Fibroblast of gingiva (primary cell): ENCODE measurements around the gene GKN1.
"Not testable (repeated sequence)": the region's sequence is repeated elsewhere in the genome, so short reads cannot be mapped to it uniquely, and the experiment has no call there.

Source experiments
- DNase-seq: peaks from one replicate; pipeline ENCODE4 v3.0.0-alpha.2; 2011; ENCODE audit warnings: low read depth

GKN1 gene, protein sequence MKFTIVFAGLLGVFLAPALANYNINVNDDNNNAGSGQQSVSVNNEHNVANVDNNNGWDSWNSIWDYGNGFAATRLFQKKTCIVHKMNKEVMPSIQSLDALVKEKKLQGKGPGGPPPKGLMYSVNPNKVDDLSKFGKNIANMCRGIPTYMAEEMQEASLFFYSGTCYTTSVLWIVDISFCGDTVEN

DNA sequence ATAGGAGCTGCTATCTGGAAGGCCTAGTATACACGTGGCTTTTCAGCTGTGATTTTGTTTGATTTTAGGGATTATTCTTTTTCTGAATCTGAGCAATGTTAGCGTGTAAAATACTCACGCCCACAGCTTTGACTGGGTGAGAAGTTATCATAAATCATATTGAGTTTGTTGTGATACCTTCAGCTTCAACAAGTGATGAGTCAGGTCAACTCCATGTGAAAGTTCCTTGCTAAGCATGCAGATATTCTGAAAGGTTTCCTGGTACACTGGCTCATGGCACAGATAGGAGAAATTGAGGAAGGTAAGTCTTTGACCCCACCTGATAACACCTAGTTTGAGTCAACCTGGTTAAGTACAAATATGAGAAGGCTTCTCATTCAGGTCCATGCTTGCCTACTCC, at the start of gene GKN1:
Gene GKN1 (plus strand): TSS at position 386 of the 400 bp plus-strand sequence. CDS start 42 bp downstream, outside the sequence.
- DNase-seq, result no peak

DNA sequence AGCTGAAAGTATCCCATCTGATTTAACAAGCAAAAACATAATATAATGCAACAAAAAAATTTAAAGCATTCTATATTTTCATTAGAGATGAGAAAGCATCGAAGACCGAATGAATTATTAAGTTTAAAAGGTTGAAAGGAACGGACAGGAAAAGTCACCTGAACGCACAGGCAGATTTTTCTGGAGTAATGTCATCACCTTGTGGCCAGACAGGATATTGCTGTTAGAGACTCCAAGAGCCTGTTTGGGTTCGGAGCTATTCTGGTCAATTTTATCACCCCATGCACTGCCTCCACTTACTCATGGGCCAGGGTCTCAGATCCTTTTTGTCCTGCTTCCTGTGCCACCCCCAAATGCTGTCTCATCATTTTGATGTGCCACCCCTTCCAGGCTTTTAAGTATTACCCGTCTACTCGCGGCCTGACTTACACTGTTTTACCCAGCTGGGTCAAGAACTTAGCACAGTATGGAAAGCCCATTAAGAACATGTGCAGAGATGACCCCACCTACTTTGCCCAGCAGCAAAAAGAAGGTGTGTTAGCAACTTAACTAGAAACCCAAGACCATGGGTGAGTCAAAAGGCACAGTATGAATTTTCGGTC, 49.0 kb upstream of the GKN1 start:
- DNase-seq, result no peak

DNA sequence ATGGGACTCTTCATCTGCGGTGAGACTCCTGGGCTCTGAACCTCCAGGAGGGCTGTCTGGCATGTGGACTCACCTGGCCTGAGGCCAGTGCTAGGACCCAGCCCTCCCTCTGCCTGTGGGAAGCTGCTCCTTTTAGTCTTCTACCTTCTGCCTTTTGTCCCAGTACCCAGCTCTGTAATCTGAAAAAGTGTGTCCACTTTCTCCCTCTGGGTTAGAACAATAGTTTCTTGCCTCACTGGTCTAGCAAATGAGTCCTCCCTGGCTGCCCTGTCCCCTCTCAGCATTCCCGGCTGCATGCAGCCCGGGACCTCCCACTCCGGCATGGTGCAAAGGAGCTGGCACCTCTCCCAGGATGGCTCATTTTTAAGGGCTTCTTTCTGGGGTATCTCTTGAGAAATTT, 47.6 kb upstream of the GKN1 start:
- no peak for DNase-seq

DNA sequence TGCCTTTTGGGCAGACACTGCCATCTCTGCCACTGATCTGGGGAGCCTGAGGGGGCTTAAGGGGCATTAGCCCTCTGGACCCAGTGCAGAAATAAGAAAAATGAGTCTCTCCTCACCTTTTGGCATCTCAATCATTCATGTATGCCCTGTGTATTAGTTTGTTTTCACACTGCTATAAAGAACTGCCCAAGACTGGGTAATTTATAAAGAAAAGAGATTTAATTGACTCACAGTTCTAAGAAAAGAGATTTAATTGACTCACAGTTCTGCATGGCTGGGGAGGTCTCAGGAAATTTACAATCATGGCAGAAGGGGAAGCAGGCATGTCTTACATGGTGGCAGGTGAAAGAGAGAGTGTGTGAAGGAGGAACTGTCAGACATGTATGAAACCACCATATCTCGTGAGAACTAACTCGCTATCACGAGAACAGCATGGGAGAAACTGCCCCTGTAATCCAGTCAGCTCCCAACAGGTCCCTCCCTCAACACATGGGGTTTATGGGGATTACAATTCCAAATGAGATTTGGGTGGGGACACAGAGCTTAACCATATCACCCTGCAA, 43.2 kb upstream of the GKN1 start:
- DNase-seq, result no peak

DNA sequence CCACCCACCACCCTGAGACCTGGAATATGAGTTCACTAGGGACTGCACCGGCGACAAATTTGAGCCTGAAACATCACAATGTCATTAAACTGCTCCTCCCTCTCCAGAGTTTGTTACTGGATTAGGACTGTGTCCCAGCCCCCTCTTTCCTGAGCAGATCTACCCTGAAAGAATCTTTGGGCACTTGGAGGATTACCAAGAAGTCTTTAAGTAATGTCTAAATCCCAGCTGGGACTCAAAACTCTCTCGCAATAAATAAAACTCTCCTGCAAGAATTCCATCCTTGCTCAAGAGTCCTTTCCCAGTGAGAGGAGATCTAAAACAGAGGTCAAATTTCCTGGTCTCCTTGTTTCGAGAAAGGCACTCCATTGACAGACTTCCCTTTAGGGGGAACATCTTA, 42.6 kb upstream of the GKN1 start:
- peak; percentile 62 for DNase-seq

DNA sequence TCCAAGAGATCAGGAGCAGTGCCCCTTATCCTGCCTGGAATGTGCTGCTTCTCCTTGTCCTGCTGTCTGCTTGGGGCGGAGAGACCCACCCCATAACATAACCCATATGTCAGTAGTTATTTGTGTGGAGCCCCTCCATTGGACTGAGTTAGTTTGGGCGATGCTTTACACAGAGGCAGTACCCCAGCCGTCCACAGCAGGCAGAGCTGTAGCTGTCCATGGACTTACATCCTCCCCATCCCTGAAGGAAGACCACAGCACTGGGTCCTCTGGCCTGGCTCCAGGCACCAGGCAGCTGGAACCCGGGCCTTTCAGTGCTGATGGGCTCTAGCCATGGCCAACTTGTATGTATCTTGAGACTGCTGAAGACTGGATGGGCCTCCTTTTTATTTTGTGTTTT, 42.0 kb upstream of the GKN1 start:
- no peak for DNase-seq

DNA sequence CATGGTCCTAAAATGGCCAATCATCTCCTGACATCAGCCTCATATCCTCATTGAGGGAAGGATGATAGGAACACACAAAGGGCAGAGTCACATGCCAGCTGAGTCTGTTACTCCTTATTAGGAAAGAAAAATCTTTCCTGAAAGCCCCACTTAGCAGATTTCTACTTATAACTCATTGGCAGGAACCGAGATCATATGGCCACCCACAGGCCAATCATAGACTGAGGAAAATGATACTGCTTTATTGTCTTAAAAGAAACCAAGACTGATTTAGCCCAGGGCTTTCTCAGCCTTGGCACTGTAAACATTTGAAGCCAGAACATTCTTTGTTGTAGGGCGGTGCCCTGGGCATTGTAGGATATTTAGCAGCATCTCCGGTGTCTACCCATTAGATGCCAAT, 40.4 kb upstream of the GKN1 start:
- DNase-seq, result no peak

DNA sequence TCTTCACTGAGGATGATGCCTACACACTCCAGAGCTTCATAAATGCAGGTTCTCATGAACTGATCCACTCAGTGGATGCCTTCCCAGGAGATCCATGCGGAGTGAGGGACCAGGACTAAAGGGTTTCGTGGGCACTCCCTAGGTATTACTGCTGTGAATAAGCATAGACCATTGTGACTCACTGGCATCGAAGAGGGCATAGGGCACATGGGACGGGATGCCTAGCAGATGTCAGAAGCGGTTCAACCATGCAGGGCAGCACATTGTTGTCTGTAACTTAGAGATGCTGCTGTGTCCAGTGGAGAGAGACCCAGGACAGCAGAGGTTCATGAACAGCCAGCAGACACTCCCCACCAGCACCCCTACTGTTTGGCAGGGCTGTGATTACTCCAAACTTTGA, 39.0 kb upstream of the GKN1 start:
- DNase-seq, result no peak

DNA sequence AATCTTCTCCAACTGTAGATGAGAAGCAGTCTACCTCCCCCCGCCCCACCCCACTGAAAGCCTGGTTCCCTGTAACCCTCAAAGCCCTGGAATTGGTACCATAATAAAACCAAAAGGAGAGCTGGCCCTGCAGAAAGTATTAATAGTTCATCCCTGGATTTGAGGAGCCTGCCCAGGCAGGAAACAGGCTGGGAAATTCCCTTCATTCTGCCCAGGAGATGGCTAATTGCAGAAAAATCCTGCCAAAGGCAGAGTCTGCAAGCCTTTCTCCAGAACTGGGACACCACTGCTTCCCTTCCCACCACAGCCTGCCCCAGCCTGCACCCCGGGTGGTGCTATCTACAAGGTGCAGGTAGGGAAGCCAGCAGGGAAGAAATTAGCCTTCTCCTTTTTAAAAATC, 38.0 kb upstream of the GKN1 start:
- DNase-seq, result no peak

DNA sequence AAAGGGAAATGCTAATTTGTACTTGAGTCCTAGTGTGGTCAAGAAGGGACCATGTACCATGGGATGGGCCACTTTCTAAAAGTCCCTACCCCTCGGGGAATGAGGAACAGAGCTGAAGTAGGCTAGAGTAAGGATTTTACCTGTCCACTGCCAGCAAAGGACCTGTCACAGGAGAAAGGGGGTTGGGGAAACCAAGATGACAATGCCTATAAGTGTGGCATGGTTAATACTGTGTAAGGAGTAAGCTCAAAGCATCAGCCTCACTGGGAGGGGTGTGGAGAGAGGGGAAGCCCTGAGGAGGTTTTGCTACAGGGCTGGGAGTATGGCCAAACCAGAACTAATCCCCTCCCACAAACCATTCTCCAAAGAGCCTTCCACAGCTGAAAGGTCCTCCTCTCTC, 37.5 kb upstream of the GKN1 start:
- DNase-seq, result no peak

DNA sequence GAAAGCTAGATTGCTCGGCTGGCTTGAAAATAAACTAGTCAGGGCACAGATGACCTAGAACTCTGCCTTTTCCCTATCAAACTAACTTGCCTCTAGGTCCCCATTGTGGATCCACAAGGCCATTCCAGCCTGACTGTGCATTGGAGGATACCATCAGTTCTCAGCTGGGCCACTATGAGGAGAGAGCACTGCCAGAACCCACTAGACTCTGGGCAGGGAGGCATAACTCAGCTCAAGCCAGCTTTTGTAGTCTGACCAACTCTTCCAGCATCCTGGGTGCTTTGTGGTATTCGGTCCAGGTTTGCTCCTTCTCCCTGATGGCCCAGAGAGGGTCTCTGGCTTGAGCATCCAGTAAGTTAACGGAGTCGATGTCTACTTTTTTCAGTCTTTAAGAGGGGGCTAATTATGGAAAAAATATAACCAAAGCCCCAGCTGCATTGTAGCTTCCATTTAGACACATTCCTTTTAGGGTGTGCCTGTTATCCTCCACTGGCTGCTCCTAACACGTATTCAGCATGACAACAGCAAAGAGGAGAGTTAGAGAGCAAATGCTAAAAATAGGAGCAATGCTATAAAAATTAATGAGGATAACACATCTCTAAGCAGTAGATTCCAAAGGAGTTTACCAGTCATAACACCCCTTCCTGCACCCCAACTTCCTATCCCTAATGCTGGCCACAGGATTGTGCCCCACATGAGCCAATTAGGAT, 36.9 kb upstream of the GKN1 start:
- no peak for DNase-seq

DNA sequence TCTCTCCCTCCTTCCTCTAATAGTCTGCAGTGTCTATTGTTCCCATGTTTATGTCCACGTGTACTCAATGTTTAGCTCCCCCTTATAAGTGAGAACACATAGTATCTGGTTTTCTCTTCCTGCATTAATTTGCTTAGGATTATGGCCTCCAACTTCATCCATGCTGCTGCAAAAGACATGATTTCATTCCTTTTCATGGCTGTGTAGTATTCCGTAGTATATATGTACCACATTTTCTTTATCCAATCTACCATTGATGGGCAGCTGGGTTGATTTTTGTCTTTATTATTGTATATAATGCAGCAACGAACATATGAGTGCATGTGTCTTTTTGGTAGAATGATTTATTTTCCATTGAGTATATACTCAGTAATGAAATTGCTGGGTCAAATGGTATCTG, 35.5 kb upstream of the GKN1 start:
- DNase-seq, result no peak

DNA sequence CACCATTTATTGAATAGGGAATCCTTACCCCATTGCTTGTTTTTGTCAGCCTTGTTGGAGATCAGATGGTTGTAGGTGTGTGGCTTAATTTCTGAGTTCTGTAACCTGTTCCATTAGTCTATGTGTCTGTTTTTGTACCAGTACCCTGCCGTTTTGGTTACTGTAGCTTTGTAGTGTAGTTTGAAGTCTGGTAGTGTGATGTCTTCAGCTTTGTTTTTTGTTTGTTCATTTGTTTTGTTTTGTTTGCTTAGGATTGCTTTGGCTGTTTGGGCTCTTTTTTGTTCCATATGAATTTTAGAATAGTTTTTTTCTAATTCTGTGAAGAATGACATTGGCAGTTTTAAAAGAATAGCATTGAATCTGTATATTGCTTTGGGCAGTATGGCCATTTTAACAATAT, 34.5 kb upstream of the GKN1 start:
- DNase-seq, result no peak

DNA sequence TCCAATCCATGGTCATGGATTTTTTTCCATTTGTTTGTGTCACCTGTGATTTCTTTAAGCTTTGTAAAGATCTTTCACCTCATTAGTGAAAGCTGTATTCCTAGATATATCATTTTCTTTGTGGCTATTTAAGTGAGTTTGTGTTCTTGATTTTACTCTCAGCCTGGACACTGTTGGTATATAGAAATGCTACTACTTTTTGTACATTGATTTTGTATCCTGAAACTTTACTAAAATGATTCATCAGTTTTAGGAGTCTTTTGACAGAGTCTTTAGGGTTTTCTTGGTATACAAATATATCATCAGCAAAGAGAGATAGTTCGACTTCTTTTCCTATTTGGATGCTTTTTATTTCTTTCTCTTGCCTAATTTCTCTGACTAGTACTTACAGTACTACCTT, 34.1 kb upstream of the GKN1 start:
- no peak for DNase-seq

DNA sequence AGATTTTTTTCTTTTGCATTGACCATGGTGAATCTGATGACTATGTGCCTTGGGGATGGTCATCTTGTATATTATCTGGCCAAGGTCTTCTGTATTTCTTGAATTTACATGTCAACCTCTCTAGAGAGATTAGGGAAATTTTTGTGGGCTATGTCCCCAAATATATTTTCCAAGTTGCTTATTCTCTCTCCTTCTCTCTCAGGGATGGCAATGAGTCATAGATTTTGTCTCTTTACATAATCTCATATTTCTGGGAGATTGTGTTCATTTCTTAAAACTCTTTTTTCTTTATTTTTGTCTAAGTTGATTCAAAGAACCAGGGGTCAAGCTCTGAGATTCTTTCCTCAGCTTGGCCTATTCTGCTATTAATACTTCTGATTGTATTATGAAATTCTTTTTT, 31.6 kb upstream of the GKN1 start:
- DNase-seq, result no peak

DNA sequence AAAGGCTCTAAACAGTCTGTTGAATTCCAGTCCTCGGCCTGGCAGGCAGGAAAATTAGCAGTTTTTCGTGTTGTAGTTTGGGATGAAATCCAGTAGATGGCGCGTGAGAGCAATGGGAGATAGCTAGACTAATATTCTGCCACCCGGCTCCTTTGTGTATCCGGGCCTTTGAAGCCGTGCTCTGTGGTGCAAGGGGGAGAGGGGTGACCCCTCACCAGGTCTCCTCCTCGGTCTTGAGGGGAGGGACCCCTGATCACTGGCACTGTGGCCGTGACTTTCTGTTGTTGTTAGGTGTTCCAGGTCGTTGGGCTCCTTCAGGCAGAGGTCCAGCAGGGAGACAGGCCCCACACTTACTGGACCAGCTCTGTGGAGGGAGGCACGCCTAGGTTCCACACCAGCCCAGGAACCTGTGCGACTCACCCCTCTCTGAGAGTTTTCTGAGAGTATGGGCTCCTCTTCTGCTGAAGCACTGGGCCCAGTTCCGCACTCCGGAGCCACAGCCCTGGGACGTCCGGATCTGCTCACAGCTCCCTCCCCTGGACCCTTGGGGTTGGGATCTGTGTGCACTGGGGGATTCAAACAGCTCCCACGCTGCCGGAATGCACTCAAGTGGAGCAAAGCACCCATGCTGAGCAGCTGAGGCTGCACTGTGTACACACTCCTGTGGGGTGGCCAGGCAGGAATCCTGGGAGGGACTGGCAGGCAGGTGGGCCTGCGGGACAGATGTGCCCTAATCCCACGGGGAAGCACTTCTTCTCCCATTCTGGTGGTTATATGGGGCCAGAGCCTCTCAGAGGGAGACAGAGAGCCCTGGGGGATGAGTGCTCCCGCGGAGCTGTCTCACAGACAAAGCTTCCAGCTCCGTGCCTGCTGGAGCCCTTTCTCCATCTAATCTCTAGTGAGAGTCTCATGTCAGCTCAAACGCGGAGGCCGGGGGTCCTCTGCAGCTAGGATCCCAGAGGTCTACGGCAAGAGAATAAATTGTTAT, 30.6 kb upstream of the GKN1 start:
- peak; percentile 46 for DNase-seq

DNA sequence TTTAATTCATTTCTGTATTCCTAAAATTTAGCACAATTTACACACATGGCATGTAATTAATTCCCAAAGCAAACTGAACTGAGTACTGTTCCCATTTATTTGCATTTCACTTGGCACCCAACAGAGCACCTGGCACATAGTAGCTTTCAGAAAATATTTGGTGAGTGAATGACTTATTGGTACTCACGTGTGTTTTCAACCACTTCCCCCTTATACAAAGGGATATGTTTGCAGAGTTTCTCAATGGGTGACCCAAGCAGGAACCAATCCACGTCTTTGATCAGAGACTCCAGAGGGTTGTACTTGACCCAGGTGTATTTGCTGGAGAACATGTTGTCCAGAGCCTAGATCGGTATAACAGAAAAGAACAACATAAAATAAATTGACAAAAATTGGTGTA, 28.3 kb upstream of the GKN1 start:
- no peak for DNase-seq

DNA sequence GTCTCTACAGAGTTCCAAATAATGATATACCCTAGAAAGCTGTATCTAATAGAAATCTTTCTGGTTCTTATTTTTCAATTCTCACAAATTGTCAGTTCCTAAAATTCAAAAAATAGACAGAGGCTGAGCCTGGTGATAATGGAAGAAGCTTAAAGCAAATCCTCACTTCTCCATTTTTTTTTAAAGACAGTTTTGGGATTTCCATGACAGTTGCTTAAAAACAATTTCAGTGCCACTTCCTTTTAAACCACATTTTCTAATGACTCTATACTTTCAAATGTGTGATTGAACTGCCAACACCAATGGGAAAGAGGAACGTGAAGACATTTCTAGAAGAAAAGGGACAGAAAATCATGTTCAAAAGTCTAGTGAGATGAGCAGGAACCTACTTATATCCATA, 25.7 kb upstream of the GKN1 start:
- no peak for DNase-seq

DNA sequence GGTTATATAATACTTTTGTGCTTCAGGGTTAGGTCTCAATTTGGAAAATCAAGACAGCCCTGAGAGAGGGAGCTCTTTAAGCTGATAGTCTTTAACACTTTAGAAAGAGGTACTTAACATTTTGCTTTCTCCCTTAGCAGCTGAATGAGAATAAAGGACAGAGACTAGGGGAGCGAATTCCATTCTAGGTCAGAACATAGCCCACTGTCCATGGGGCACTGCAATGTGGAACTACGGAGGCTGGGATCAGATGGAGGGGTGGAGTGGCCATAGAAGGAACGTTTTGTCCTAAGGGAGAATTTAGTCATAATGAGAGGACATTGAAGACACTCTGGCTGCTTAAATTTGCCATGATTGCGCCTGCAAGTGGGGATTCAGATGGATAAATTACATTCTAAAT, 22.5 kb upstream of the GKN1 start:
- no peak for DNase-seq

DNA sequence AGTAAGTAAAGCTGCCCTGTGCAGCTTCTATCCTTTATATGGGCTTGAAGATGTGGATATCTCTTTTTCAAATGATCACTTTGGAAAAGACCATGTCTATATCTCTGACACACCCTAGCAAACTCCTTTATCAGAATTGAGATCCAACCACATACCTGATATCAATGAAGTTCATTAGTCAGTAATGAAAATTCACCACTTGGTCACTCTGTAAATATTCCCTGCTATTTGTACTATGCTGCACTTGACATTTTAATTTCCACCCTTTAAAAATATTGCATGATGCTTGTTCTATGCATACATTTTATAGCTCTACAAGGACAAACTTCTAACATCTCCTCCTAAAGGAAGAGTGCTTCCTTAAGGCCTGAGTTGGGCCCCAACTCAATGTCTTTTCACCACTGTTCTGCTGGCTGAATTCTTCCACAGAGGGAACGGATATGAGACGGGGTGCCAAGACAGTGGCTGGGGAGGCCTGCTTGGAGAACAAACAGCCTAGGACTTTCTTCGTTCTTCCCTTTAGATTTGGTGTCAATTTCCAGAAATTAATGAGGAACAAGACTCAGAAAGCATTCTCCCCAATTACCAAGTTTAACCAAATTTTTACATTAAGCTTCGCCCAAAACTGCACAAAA, 21.4 kb upstream of the GKN1 start, which contains the start of gene GKN2:
Gene GKN2 (minus strand): TSS at position 7 of the 635 bp plus-strand sequence. CDS start 32 bp downstream, outside the sequence.
- no peak for DNase-seq

DNA sequence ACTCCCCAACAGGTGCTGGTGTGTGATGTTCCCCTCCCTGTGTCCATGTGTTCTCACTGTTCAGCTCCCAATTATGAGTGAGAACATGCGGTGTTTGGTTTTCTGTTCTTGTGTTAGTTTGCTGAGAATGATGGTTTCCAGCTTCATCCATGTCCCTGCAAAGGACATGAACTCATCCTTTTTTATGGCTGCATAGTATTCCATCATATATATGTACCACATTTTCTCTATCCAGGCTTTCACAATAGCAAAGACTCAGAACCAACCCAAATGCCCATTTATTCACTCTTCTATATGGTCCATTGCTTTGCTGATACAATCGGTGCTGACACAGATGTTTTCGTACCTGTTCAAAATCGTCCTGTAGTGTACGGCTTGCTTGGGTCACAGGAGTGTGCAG, 19.0 kb upstream of the GKN1 start:
- not testable (repeated sequence) for DNase-seq

DNA sequence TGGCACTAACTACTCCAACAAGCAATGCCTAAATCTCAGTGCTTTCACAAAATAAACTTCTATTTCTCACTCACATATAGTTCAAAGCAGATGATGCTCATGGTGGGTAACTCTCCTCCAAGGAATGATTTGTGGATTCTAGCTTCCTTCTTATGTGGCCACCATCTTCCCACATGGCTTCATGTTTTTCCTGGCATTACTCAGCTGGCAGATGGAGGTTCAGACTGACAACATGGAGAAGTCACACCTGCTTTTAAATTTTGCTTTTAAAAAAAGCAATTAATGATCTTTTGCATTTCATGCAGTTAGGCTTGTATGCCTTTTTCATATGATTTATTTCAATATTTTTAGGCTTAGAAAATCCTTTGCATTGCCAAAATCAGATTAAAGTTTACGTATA, 15.4 kb upstream of the GKN1 start:
- no peak for DNase-seq
